Calu3 (cell line): ENCODE data around the gene DNTT. TPM values are rescaled to one million over a fixed set of nuclear protein-coding genes. Genes with fewer than 3 reads are reported as not detected.

Experiments
- BruUV-seq: library from RNA; stranded (reverse); fragments of 400-500 nt; replicated peaks from 2 replicates; lab custom pipeline; 2021; lab: Mats Ljungman, UMichigan
- CTCF ChIA-PET: fragments of 300-600 bp; sonication (Branson Sonifier 250); formaldehyde crosslinking; loops from one replicate; lab custom pipeline; 2022; ENCODE audit warnings: antibody characterized with exemption; lab: Charles Lee
- DNase-seq: peaks from one replicate; pipeline ENCODE4 v3.0.0; 2022
- H3K27ac Mint-ChIP-seq: one replicate; pipeline ENCODE4 v1.8.0; 2022; ENCODE audit warnings: mixed read lengths; ENCODE audit not compliant: unreplicated experiment
- H3K27me3 Mint-ChIP-seq: one replicate; pipeline ENCODE4 v1.8.0; 2022; ENCODE audit warnings: mixed read lengths; ENCODE audit not compliant: unreplicated experiment
- H3K36me3 Mint-ChIP-seq: one replicate; pipeline ENCODE4 v1.8.0; 2022; ENCODE audit warnings: mild to moderate bottlenecking, moderate library complexity, mixed read lengths; ENCODE audit not compliant: insufficient read depth, unreplicated experiment
- H3K4me1 Mint-ChIP-seq: one replicate; pipeline ENCODE4 v1.8.0; 2022; ENCODE audit warnings: mild to moderate bottlenecking, low read depth, mixed read lengths; ENCODE audit not compliant: unreplicated experiment
- H3K4me3 Mint-ChIP-seq: one replicate; pipeline ENCODE4 v1.8.0; 2022; ENCODE audit warnings: mild to moderate bottlenecking, low read depth, moderate library complexity, mixed read lengths; ENCODE audit not compliant: unreplicated experiment
- H3K9me3 Mint-ChIP-seq: one replicate; pipeline ENCODE4 v1.8.0; 2022; ENCODE audit warnings: low read depth, mixed read lengths; ENCODE audit not compliant: unreplicated experiment
- CTCF ChIP-seq: fragments of 200-600 bp; IDR thresholded peaks from one replicate; pipeline ENCODE4 v1.8.0; 2022; ENCODE audit warnings: antibody characterized with exemption; ENCODE audit not compliant: unreplicated experiment
- intact Hi-C: fragments of 100-400 bp; cut with micrococcal nuclease; formaldehyde crosslinking; loops from one replicate; pipeline ENCODE4 v1.10.0; 2022; ENCODE audit not compliant: unreplicated experiment
- total RNA-seq: library from RNA; stranded (reverse); gene quantifications from 2 replicates; pipeline ENCODE4 v1.2.3, GENCODE V29; 2022

Gene DNTT
- total RNA-seq, 1 experiment from 2014 or later, result not detected

- TF ChIP-seq CTCF, result no peak
- Mint-ChIP-seq H3K4me3 (no peak overlapping the region), H3K27ac (no peak overlapping the region), H3K9me3 (no peaks in the 10 kb centered on the region), H3K36me3 (no peaks in the 10 kb centered on the region), H3K4me1 (no peaks in the 10 kb centered on the region), H3K27me3 (peaks cover 45% of the 10 kb centered on the region)
- DNase-seq, result no peak
- no TSS peak for BruUV-seq
- intact Hi-C loops, result no loop called here
- CTCF ChIA-PET, result no interaction called here
Measured at GRCh38 chr10:96345222-96345621, 41.0 kb downstream of the DNTT start.

- Mint-ChIP-seq H3K9me3 (no peaks in the 10 kb centered on the region), H3K4me3 (no peak overlapping the region), H3K27ac (no peak overlapping the region), H3K4me1 (no peaks in the 10 kb centered on the region), H3K36me3 (no peaks in the 10 kb centered on the region), H3K27me3 (peaks cover 45% of the 10 kb centered on the region)
- CTCF ChIA-PET, result no interaction called here
- no peak for DNase-seq
- intact Hi-C loops, result no loop called here
- no TSS peak for BruUV-seq
- no peak for TF ChIP-seq CTCF
Measured at GRCh38 chr10:96346295-96346694, 42.1 kb downstream of the DNTT start.

GRCh38 chr10:96352027-96352426 is 47.8 kb downstream of the DNTT start:
- peaks cover 33% of the 10 kb centered on the region for H3K27me3 Mint-ChIP-seq
- H3K36me3 Mint-ChIP-seq, result no peaks in the 10 kb centered on the region
- TF ChIP-seq CTCF, result no peak
- intact Hi-C loops, result no loop called here
- H3K4me3 Mint-ChIP-seq, result no peak overlapping the region
- H3K27ac Mint-ChIP-seq, result no peak overlapping the region
- no peak for DNase-seq
- H3K9me3 Mint-ChIP-seq, result no peaks in the 10 kb centered on the region
- CTCF ChIA-PET, result interaction anchor here (0.9 kb wide), 2 partner anchors 18 to 23 kb away, joined by 4 to 16 read pairs; no protein-coding TSS in a partner anchor
- no peaks in the 10 kb centered on the region for H3K4me1 Mint-ChIP-seq
- no TSS peak for BruUV-seq

- intact Hi-C loops, result no loop called here
- CTCF ChIA-PET, result interaction anchor here (0.9 kb wide), 2 partner anchors 17 to 22 kb away, joined by 4 to 16 read pairs; no protein-coding TSS in a partner anchor
- no TSS peak for BruUV-seq
Measured at GRCh38 chr10:96352582-96352981, 48.3 kb downstream of the DNTT start.

More at GRCh38 chr10:96352582-96352981, 48.3 kb downstream of the DNTT start:
- TF ChIP-seq CTCF, result no peak
- H3K4me1 Mint-ChIP-seq, result no peaks in the 10 kb centered on the region
- H3K9me3 Mint-ChIP-seq, result no peaks in the 10 kb centered on the region
- H3K27ac Mint-ChIP-seq, result no peak overlapping the region
- DNase-seq, result no peak
- H3K4me3 Mint-ChIP-seq, result no peak overlapping the region
- no peaks in the 10 kb centered on the region for H3K36me3 Mint-ChIP-seq
- peaks cover 39% of the 10 kb centered on the region for H3K27me3 Mint-ChIP-seq
